Hepatocyte (in vitro differentiated cells): ENCODE measurements around the gene HYPK.
"Not testable (repeated sequence)": the region's sequence is repeated elsewhere in the genome, so short reads cannot be mapped to it uniquely, and the experiment has no call there.

Experiments used
- EZH2 ChIP-seq: fragments of 200-600 bp; sonication (generic); IDR thresholded peaks from 2 replicates; pipeline ENCODE4 v1.6.1; 2016; ENCODE audit warnings: antibody characterized with exemption, mild to moderate bottlenecking, borderline replicate concordance
- EZH2phosphoT487 ChIP-seq: fragments of 200-600 bp; sonication (generic); IDR thresholded peaks from one replicate; pipeline ENCODE4 v1.6.1; 2018; ENCODE audit warnings: antibody characterized with exemption, mild to moderate bottlenecking, low read depth, moderate library complexity; ENCODE audit not compliant: unreplicated experiment, severe bottlenecking
- TF ChIP-seq, protein P1 (sequence below): fragments of 200-600 bp; sonication (generic); IDR thresholded peaks from 2 replicates; pipeline ENCODE4 v1.5.1; 2016; ENCODE audit warnings: antibody characterized with exemption, mild to moderate bottlenecking; ENCODE audit not compliant: poor library complexity

DNA sequence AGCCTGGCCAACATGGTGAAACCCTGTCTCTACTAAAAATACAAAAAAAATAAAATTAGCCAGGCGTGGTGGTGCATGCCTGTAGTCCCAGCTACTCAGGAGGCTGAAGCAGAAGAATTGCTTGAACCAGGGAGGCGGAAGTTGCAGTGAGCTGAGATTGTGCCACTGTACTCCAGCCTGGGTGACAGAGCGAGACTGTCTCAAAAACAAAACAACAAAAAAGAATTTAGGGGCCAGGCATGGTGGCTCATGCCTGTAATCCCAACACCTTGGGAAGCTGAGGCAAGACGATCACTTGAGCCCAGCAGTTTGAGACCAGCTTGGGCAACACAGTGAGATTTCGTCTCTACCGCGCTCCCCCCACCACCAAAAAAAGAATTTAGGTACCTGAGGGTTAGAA, 2.3 kb downstream of the HYPK start:
- TF ChIP-seq, protein P1, sequence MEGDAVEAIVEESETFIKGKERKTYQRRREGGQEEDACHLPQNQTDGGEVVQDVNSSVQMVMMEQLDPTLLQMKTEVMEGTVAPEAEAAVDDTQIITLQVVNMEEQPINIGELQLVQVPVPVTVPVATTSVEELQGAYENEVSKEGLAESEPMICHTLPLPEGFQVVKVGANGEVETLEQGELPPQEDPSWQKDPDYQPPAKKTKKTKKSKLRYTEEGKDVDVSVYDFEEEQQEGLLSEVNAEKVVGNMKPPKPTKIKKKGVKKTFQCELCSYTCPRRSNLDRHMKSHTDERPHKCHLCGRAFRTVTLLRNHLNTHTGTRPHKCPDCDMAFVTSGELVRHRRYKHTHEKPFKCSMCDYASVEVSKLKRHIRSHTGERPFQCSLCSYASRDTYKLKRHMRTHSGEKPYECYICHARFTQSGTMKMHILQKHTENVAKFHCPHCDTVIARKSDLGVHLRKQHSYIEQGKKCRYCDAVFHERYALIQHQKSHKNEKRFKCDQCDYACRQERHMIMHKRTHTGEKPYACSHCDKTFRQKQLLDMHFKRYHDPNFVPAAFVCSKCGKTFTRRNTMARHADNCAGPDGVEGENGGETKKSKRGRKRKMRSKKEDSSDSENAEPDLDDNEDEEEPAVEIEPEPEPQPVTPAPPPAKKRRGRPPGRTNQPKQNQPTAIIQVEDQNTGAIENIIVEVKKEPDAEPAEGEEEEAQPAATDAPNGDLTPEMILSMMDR, result not testable (repeated sequence)
- TF ChIP-seq EZH2phosphoT487, EZH2: not testable (repeated sequence)
